Breast epithelium (tissue), 3 donors: ENCODE results near the gene CACNA1B.

Experiments
- POLR2A ChIP-seq: fragments of 450-650 bp; IDR thresholded peaks from one replicate; pipeline ENCODE4 v1.6.1; 2016; ENCODE audit warnings: antibody characterized with exemption, mild to moderate bottlenecking, moderate library complexity
- POLR2AphosphoS5 ChIP-seq, 3 donors: sonication (generic); formaldehyde crosslinking; IDR thresholded peaks; one replicate each; pipeline ENCODE4 v1.6.1; 2017; ENCODE audit warnings: antibody characterized with exemption in 3 of 3
- TF ChIP-seq, protein P1 (sequence below), 3 donors: fragments of 450-650 bp; IDR thresholded peaks; one replicate each; pipeline ENCODE4 v1.5.1; 2016 to 2017; ENCODE audit warnings: antibody characterized with exemption in 3 of 3, mild to moderate bottlenecking in 3 of 3, moderate library complexity in 3 of 3

DNA sequence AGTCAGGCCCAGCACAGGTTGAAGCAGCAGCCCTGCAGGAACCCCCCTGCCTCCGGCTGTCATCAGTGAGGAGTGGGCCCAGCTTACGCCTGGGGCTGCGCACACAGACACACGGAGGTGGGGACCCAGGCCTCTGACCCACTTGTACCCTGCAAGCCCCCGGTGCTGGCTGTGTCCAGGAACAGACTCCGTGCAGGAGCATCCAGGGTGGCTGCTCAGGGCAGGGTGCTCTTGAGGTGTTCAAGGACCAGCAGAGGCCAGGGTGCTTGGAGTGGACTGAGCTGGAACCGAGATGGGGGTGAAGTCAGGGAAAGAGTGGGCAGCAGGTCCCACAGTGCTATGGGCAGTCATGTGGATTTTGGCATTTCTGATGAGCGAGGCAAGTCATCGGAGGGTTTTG lies 199.5 kb downstream of the CACNA1B start:
- TF ChIP-seq, protein P1, sequence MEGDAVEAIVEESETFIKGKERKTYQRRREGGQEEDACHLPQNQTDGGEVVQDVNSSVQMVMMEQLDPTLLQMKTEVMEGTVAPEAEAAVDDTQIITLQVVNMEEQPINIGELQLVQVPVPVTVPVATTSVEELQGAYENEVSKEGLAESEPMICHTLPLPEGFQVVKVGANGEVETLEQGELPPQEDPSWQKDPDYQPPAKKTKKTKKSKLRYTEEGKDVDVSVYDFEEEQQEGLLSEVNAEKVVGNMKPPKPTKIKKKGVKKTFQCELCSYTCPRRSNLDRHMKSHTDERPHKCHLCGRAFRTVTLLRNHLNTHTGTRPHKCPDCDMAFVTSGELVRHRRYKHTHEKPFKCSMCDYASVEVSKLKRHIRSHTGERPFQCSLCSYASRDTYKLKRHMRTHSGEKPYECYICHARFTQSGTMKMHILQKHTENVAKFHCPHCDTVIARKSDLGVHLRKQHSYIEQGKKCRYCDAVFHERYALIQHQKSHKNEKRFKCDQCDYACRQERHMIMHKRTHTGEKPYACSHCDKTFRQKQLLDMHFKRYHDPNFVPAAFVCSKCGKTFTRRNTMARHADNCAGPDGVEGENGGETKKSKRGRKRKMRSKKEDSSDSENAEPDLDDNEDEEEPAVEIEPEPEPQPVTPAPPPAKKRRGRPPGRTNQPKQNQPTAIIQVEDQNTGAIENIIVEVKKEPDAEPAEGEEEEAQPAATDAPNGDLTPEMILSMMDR (IDR thresholded peaks at IDR 0.05) = no peak
- TF ChIP-seq POLR2A (no peak), POLR2AphosphoS5 (IDR thresholded peaks at IDR 0.05) (no peak)
